ENCODE measurements around the gene EIF4E3.
A peak's percentile ranks its signal among the peaks of the same experiment; 100 is the strongest.

EIF4E3 gene

DNA sequence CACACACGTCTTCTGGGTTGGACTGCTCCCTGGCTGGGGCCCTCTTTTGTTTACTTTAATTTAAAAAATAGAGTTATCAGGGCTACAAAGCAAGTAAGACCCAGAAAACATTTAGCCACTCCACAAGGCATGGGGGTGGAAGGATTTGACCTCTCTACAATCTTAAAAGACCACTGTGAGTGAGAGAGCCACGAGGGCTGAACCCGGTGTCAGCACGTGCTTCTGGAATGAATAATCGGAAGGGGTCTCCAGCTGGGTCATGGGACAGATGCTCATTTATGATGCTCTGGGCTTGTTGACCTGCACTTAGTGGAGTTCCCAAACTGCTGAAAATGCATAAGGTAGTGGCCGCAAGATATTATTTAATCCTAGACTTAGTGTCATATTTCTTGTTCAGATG is 52.4 kb downstream of the EIF4E3 start:
- H3K36me3 Mint-ChIP-seq (ENCODE audit: insufficient read depth) = no peaks in the 10 kb centered on the region
- no peak overlapping the region for H3K27ac Mint-ChIP-seq
- no peaks in the 10 kb centered on the region for H3K9me3 Mint-ChIP-seq
- no peak for DNase-seq
- H3K27me3 Mint-ChIP-seq = no peaks in the 10 kb centered on the region
- peaks cover 3 to 7% of the 10 kb centered on the region in 2 donors for H3K4me1 Mint-ChIP-seq (ENCODE audit: low read depth in 2 of 2)
- no peak for ATAC-seq (replicated peaks)
- no peak overlapping the region for H3K4me3 Mint-ChIP-seq

DNA sequence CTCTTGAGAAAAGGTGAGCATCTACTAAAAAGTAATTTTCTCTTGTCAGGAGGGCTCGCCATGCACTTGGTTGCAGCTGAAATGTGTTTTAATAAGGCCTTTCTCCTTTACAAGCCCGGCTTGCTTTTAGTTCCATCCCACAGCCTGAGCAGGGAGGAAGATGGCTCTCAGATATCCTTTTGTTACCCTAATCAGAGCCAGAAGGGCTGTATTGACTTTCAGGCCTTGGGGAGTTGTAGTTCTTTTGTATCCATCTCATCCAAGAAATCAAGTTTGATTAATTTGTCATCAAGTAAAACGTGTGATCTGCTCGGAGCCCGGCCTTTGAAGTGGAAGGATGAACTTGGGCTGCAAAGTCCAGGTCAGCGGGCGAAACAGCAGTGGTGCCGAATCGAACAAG is 52.9 kb downstream of the EIF4E3 start:
- Mint-ChIP-seq H3K27me3 (no peaks in the 10 kb centered on the region), H3K27ac (peak overlapping the region in 1 of 2 donors; percentile 60), H3K4me3 (no peak overlapping the region), H3K4me1 (ENCODE audit: low read depth in 2 of 2) (peaks cover 3 to 9% of the 10 kb centered on the region in 2 donors), H3K9me3 (no peaks in the 10 kb centered on the region), H3K36me3 (ENCODE audit: insufficient read depth) (no peaks in the 10 kb centered on the region)
- no peak for ATAC-seq (replicated peaks)
- no peak for DNase-seq

DNA sequence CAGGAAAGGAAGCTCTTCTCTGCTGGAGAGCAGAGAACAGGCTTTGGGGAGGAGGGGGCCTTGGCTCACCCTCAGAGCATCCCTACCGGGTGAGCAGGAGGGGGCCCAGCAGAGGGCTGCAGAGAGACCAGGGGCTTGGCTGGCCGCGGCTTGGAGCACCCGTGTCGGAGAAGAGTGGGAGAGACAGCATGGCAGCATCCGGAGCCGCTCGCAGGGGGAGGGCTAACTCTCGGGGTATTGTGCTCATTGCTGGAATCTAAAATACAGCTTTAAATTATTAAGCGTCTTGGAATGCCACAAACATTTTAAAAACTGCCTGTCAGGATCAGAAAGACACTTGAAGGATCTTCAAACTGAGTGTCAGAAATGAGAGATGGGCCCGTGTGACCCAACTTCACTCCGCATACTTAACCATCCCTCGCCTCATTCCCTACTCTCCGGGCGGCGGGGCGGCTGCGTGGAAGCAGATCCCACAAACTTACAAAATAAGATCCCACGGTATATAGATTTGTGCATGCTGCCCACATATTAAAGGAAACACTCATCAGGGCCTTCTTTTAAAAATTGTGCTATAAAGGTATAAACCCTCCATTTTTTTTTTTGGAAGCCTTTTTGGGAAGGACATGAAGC is 53.9 kb downstream of the EIF4E3 start:
- H3K36me3 Mint-ChIP-seq (ENCODE audit: insufficient read depth) = no peaks in the 10 kb centered on the region
- ATAC-seq (replicated peaks) = no peak

DNA sequence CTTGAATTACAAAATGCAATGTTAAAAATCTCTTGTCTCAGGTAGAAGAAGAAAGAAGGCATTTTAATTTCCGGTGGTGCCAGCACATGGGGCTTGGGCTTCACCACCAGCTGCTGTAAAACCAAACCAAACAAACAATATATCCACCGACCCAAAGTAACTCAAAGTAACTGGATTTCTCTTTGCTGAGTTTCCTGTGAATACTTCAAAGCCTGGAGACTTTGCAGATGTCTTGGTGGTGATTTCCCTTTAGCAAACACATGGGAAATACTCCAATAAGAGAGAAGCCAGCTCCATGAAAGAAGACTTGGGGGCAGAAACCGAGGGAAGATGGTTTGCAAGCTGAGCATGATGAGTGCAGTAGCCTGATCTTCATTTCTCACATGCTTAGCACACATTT is 62.6 kb downstream of the EIF4E3 start:
- Mint-ChIP-seq H3K36me3 (ENCODE audit: insufficient read depth) (peaks cover 8% of the 10 kb centered on the region), H3K27me3 (no peaks in the 10 kb centered on the region), H3K4me3 (no peak overlapping the region), H3K9me3 (peaks cover 6 to 10% of the 10 kb centered on the region in 2 donors), H3K27ac (peak overlapping the region in 1 of 2 donors; percentile 30), H3K4me1 (ENCODE audit: low read depth in 2 of 2) (peaks cover 8 to 27% of the 10 kb centered on the region in 2 donors)
- DNase-seq (no peak), ATAC-seq (replicated peaks) (no peak)

More for the DNA sequence above, 53.9 kb downstream of the EIF4E3 start:
- Mint-ChIP-seq H3K4me1 (ENCODE audit: low read depth in 2 of 2) (peaks cover 3 to 9% of the 10 kb centered on the region in 2 donors), H3K27me3 (no peaks in the 10 kb centered on the region), H3K4me3 (no peak overlapping the region), H3K27ac (peak overlapping the region in 1 of 2 donors; percentile 70), H3K9me3 (no peaks in the 10 kb centered on the region)
- no peak for DNase-seq

DNA sequence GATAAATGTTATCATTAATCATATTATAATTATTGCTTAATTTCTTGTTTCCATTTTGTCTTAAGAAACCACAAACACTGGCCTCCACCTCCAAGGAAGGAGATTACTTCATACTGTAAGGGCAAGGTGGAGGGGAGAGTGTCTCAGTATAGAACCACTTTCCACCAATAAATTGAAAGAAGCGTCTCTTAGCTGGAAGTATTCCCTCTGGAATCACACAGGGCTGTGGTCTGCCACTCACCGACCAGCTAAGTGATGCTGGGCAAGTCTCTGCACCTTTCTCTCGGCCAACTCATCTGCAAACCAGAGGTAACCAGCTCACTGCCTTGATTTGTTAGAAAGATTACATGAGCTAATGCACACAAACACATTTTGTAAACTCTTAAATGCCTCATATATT is 63.1 kb downstream of the EIF4E3 start:
- H3K9me3 Mint-ChIP-seq = peaks cover 6 to 10% of the 10 kb centered on the region in 2 donors
- no peaks in the 10 kb centered on the region for H3K27me3 Mint-ChIP-seq
- ATAC-seq (replicated peaks) (no peak), DNase-seq (no peak)
- H3K27ac Mint-ChIP-seq = peak overlapping the region in 1 of 2 donors; percentile 30
- peaks cover 8 to 27% of the 10 kb centered on the region in 2 donors for H3K4me1 Mint-ChIP-seq (ENCODE audit: low read depth in 2 of 2)
- H3K4me3 Mint-ChIP-seq = no peak overlapping the region
- peaks cover 8% of the 10 kb centered on the region for H3K36me3 Mint-ChIP-seq (ENCODE audit: insufficient read depth)

DNA sequence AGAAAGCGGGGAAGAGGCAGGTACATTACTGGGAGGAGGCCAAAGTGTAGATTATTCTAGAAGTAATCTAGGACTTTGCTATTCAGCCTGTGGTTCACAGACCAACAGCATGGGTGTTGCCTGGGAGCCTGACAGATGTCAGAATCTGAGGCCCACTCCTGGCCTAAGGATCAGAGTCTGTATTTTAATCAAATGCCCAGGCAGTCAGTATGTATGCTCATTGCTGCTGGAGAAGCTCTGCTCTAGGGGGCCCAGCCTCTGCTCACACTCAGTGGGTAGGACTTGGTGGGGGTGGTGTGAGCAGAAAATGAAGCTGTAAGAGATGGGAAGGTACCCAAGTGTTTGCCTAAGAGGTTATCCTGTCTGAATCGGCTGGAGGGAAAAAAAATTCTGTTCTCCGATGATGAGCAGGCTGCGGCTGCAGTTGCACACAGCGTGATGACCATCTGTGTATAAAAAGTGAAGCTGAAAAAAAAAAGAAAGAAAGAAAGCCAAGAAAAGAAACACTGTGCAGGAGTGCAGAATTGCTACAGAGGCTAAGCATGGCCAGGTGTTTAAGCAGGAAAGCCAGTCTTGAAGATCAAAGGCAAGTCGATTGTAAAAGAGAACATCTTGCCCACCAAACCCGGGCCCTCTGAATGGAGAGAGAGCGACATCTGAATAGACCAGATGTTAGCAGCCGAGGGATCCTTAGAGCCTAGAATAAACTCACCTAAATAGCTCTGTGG is 65.2 kb downstream of the EIF4E3 start:
- Mint-ChIP-seq H3K4me3 (no peak overlapping the region), H3K36me3 (ENCODE audit: insufficient read depth) (peaks cover 10% of the 10 kb centered on the region), H3K27me3 (no peaks in the 10 kb centered on the region), H3K9me3 (no peaks in the 10 kb centered on the region), H3K27ac (no peak overlapping the region), H3K4me1 (ENCODE audit: low read depth in 2 of 2) (peaks cover 8 to 27% of the 10 kb centered on the region in 2 donors)
- no peak for DNase-seq
- no peak for ATAC-seq (replicated peaks)

DNA sequence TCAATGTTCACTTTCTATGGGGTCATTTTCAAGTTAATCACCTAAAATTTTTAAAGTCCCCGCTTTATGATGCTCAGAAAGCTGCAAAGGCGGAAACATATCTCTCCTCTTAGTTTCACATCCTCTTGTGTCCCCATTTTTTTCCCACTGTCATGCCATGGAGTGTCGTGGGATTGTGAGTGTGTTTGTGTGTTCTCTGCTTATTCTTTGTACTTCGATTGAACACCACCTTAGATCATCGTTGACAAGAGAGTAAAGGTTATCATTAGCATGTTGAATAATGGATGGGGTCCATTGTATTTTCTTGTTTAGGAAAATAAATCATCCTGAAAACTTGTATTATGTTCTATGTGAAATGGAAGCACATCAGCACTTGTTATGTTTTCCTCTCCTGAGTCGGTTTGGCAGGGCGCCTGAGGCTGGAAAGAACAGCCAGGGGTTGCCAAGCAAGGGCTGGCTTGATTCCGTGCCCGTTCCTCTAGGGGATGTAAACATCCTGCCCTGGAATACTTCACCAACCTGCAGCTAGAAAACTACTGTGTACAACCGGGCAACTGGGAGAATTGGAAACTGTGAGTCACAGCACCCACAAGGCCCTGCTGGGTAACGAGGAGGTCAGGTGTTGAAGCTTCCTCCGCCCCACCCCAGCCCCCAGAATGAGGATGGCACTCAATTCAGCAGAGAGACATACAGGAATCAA is 67.2 kb downstream of the EIF4E3 start:
- DNase-seq (no peak), ATAC-seq (replicated peaks) (no peak)
- Mint-ChIP-seq H3K4me3 (no peak overlapping the region), H3K27me3 (no peaks in the 10 kb centered on the region), H3K27ac (no peak overlapping the region), H3K36me3 (ENCODE audit: insufficient read depth) (peaks cover 2% of the 10 kb centered on the region), H3K4me1 (ENCODE audit: low read depth in 2 of 2) (peaks cover 10 to 23% of the 10 kb centered on the region in 2 donors), H3K9me3 (no peaks in the 10 kb centered on the region)

DNA sequence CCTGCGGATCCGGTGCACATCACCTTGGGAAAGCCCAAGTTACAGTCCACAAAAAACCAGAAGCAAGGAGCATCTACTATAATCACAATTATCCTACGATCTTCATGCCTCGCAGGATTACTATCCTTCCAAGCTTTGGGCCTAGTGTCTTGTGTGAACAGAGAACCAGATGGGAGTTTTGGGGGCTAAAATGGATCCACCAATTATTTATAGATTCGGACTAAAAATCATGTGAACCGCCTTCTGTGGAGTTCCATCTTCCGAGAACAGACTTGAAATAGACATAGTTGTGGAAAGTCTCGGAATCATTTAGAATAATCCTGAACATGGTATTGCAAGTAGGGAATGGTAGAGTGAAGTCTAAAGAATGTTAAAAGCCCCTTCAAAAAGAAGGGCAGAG is 70.1 kb downstream of the EIF4E3 start:
- Mint-ChIP-seq H3K27me3 (no peaks in the 10 kb centered on the region), H3K4me3 (no peak overlapping the region), H3K4me1 (ENCODE audit: low read depth in 2 of 2) (peaks cover 6 to 9% of the 10 kb centered on the region in 2 donors), H3K36me3 (ENCODE audit: insufficient read depth) (peaks cover 2% of the 10 kb centered on the region), H3K9me3 (no peaks in the 10 kb centered on the region), H3K27ac (no peak overlapping the region)
- DNase-seq (no peak), ATAC-seq (replicated peaks) (no peak)

DNA sequence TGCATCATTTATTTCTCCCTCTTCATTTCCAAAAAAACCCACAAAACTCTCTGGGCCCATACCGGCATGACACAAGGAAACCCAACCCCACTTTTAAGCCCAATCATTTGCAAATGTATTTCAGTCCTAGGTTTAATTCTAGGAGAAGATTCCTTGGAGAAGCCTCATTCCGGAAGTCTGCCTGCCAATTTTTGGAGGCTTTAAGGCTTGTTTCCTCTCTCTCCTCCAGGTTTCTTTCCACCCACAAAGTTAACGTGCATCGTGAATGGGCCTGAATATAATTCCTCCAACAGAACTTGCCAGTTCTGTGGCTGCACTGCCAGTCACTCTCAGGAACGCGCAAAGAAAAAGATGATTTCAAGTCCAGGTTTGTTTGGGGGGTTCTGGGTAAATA is 71.8 kb downstream of the EIF4E3 start:
- H3K27ac Mint-ChIP-seq = no peak overlapping the region
- H3K4me1 Mint-ChIP-seq (ENCODE audit: low read depth in 2 of 2) = peaks cover 0 to 1% of the 10 kb centered on the region in 2 donors
- H3K27me3 Mint-ChIP-seq = no peaks in the 10 kb centered on the region
- no peaks in the 10 kb centered on the region for H3K9me3 Mint-ChIP-seq
- no peak overlapping the region for H3K4me3 Mint-ChIP-seq
- DNase-seq (no peak), ATAC-seq (replicated peaks) (no peak)
- peaks cover 2% of the 10 kb centered on the region for H3K36me3 Mint-ChIP-seq (ENCODE audit: insufficient read depth)

DNA sequence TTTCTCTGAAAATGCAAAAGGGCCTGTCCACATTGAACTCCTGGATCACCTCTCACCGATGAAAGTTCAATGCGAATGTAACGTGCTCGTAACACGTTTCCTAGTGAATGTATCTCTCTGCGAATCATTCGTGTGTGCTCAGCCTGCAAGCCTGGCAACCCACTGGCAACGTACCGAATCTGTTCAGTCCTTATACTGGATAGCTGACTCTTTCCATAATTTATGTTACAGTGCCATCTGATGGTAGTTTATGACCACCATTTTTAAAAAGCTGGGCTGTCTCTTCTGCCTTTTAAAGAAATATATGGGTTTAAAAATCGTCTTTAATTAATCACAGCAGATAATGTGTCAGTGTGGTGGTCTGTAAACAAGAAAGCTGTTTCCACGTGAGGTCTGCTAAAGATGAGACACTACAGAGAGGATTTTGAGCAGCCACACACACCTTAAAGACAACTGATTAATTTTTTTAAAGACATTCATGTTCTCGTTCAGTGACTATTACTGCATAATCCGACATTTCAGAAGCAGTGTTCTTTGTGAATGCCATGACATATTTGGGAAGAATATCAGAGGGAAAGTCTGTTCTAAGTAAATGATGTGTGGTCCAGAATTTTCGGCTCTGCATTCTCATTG is 72.3 kb downstream of the EIF4E3 start:
- DNase-seq (no peak), ATAC-seq (replicated peaks) (no peak)
- peaks cover 2% of the 10 kb centered on the region for H3K36me3 Mint-ChIP-seq (ENCODE audit: insufficient read depth)
- no peaks in the 10 kb centered on the region for H3K9me3 Mint-ChIP-seq
- H3K27me3 Mint-ChIP-seq = no peaks in the 10 kb centered on the region
- H3K4me3 Mint-ChIP-seq = no peak overlapping the region
- H3K4me1 Mint-ChIP-seq (ENCODE audit: low read depth in 2 of 2) = peaks cover 0 to 1% of the 10 kb centered on the region in 2 donors
- H3K27ac Mint-ChIP-seq = no peak overlapping the region

DNA sequence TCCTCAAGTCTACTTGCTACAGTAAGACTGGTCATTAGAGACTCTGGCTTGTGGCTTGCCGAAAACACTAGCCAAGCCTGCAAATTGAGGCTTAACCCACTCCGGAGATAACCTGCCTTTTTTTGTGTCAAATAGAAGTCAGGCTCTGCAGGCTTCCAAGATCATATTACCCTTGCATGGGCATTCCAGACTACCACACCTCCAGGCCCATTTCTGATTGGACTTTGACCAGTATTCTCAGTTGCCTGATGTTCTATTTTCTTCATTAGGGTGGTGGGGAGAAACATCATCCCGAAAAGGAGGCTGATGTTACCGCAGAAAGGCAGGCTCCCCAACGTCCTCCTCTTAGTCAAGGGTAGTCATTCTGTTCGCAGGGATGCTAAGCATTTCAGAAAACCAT is 73.6 kb downstream of the EIF4E3 start:
- H3K27ac Mint-ChIP-seq = no peak overlapping the region
- H3K27me3 Mint-ChIP-seq = no peaks in the 10 kb centered on the region

DNA sequence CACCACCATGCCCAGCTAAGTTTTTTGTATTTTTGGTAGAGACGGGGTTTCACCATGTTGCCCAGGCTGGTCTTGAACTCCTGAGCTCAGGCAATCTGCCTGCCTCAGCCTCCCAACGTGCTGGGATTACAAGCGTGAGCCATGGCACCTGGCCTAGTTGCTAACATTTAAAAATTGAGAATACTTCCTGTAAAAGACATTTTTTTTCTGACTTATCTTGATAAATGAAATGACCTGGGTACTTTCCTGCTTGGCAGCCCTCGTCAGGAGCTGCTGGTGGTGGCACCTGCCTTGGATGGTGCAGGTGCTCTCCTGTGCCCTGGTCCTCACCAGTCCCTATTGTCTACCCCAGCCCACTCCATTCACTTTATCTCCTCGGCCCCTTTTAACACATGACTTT is 74.8 kb downstream of the EIF4E3 start:
- H3K36me3 Mint-ChIP-seq (ENCODE audit: insufficient read depth) = no peaks in the 10 kb centered on the region
- H3K4me3 Mint-ChIP-seq = no peak overlapping the region
- H3K9me3 Mint-ChIP-seq = no peaks in the 10 kb centered on the region
- ATAC-seq (replicated peaks) (no peak), DNase-seq (no peak)
- H3K27me3 Mint-ChIP-seq = no peaks in the 10 kb centered on the region
- no peak overlapping the region for H3K27ac Mint-ChIP-seq
- H3K4me1 Mint-ChIP-seq (ENCODE audit: low read depth in 2 of 2) = peaks cover 0 to 1% of the 10 kb centered on the region in 2 donors

More for the DNA sequence above, 73.6 kb downstream of the EIF4E3 start:
- no peak for DNase-seq
- peaks cover under 1% of the 10 kb centered on the region for H3K36me3 Mint-ChIP-seq (ENCODE audit: insufficient read depth)
- peaks cover 0 to 1% of the 10 kb centered on the region in 2 donors for H3K4me1 Mint-ChIP-seq (ENCODE audit: low read depth in 2 of 2)
- no peak for ATAC-seq (replicated peaks)
- H3K4me3 Mint-ChIP-seq = no peak overlapping the region
- no peaks in the 10 kb centered on the region for H3K9me3 Mint-ChIP-seq

DNA sequence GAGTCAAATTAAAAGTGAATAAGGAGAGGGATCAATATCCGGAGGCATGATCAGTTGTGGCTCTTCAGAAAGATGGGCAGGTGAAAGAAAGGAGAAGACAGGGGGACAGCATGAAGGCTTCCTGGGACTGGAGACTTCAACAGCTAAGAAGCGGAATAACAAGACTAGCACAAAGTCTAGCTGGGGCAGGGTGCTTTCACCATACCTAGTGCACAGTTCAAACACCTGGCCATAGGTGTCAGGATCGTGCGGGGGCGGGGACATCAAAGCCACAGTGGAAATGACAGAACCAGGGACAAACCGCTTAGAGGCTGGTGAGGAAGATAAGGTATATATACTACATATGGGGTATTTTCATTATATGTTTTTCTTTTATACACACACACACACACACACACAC is 75.4 kb downstream of the EIF4E3 start:
- Mint-ChIP-seq H3K9me3 (no peaks in the 10 kb centered on the region), H3K4me1 (ENCODE audit: low read depth in 2 of 2) (peaks cover 0 to 1% of the 10 kb centered on the region in 2 donors), H3K27me3 (no peaks in the 10 kb centered on the region), H3K27ac (no peak overlapping the region), H3K4me3 (no peak overlapping the region), H3K36me3 (ENCODE audit: insufficient read depth) (no peaks in the 10 kb centered on the region)
- DNase-seq = no peak
- ATAC-seq (replicated peaks) = no peak

Data from effector memory CD8-positive, alpha-beta T cell (primary cell).